22Rv1 (cell line): ENCODE results near the gene ADAMTS18.

Experiments used
- CTCF ChIP-seq: fragments of 450-650 bp; IDR thresholded peaks from 2 replicates; pipeline ENCODE4 v1.5.1; 2017; ENCODE audit warnings: mild to moderate bottlenecking
- ZFX ChIP-seq: fragments of 450-650 bp; IDR thresholded peaks from 2 replicates; pipeline ENCODE4 v1.6.1; 2017; ENCODE audit warnings: antibody characterized with exemption, borderline replicate concordance

- TF ChIP-seq CTCF (no peak), ZFX (no peak)
Measured at GRCh38 chr16:77262971-77263370, 171.9 kb downstream of the ADAMTS18 start.
